Osteoblast (primary cell): ENCODE measurements around the gene SPINT1. TPM values are rescaled to one million over a fixed set of nuclear protein-coding genes. Genes with fewer than 3 reads are reported as not detected.

ENCODE experiments used
- DNase-seq: peaks from one replicate; pipeline ENCODE4 v3.0.0; 2011; ENCODE audit warnings: low spot score, mixed read lengths; ENCODE audit not compliant: insufficient read length; ENCODE audit errors: missing footprints
- H2AFZ ChIP-seq: 2 replicates; pipeline ENCODE4 v1.6.0; 2011; ENCODE audit warnings: mild to moderate bottlenecking, low read length
- H3K27ac ChIP-seq: 2 replicates; pipeline ENCODE4 v1.5.1; 2011; ENCODE audit warnings: mild to moderate bottlenecking, low read depth, low read length, moderate library complexity
- H3K27me3 ChIP-seq: 2 replicates; pipeline ENCODE4 v1.6.0; 2012; ENCODE audit warnings: mild to moderate bottlenecking, control low read depth, inconsistent platforms, low read length, moderate library complexity; ENCODE audit not compliant: insufficient read depth
- H3K36me3 ChIP-seq: 2 replicates; pipeline ENCODE4 v1.5.1; 2011; ENCODE audit warnings: mild to moderate bottlenecking, low read length, control low read depth, moderate library complexity; ENCODE audit not compliant: insufficient read depth
- H3K4me1 ChIP-seq: 2 replicates; pipeline ENCODE4 v1.5.1; 2011; ENCODE audit warnings: mild to moderate bottlenecking, low read length, control low read depth, moderate library complexity; ENCODE audit not compliant: insufficient read depth
- H3K4me2 ChIP-seq: 2 replicates; pipeline ENCODE4 v1.6.0; 2011; ENCODE audit warnings: mild to moderate bottlenecking, low read length; ENCODE audit not compliant: insufficient read depth
- H3K4me3 ChIP-seq: fragments of 200-600 bp; sonication (generic); 3 replicates; pipeline ENCODE4 v1.5.1; 2012; ENCODE audit warnings: mild to moderate bottlenecking, low read length, inconsistent platforms; ENCODE audit not compliant: insufficient read depth
- H3K79me2 ChIP-seq: 2 replicates; pipeline ENCODE4 v1.6.0; 2012; ENCODE audit warnings: mild to moderate bottlenecking, low read length, control low read depth, inconsistent platforms; ENCODE audit not compliant: insufficient read depth
- H3K9me3 ChIP-seq: 2 replicates; pipeline ENCODE4 v1.5.1; 2011; ENCODE audit warnings: low read depth, low read length, control low read depth
- H4K20me1 ChIP-seq: 2 replicates; pipeline ENCODE4 v1.6.0; 2012; ENCODE audit warnings: mild to moderate bottlenecking, low read length, control low read depth; ENCODE audit not compliant: insufficient read depth
- total RNA-seq: library from RNA; depleted of rRNA; stranded (reverse); fragments of >200 nt; gene quantifications from 2 replicates; pipeline ENCODE4 v1.2.3, GENCODE V29; 2012
- TF ChIP-seq, protein P1 (sequence below): IDR thresholded peaks from 2 replicates; pipeline ENCODE4 v1.5.1; 2011; ENCODE audit warnings: mild to moderate bottlenecking, low read depth, low read length, moderate library complexity; ENCODE audit errors: extremely low read depth

Gene SPINT1
- total RNA-seq, 1 donor = 0.72 TPM

DNA sequence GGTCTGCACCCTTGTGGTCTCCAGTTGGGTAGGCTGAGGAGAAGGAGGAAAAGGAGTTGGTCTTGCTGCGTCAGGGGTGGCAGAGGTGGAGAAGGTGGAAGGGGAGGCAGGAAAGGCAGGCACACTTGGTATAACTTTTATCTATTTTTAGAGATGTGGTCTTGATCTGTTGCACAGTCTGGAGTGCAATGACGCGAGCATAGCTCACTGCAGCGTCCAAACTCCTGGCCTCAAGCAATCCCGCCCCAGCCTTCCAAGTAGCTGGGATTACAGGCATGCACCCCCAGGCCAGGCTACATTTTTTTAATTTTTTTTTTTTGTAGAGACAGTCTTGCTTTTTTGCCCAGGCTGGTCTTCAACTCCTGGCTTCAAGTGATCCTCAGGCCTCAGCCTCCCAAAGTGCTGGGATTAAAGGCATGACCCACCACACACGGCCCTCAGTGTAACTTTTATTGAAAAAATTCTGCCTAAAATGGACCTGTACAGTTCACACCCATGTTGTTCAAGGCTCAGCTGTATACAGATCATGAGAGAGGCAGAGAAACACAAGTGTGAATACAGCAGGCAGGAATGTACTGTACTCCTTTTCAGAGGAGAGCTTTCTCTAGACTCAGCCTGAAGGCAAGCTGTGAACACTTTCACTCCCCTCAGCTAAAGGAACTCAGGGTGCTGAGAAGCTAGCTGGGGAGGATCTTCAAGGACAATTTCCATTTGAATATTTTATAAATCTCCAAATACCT, 32.3 kb downstream of the SPINT1 start:
- no peaks in the 10 kb centered on the region for H3K36me3 ChIP-seq
- H3K4me2 ChIP-seq = no peak overlapping the region
- no peak overlapping the region for H3K4me3 ChIP-seq
- TF ChIP-seq, protein P1, sequence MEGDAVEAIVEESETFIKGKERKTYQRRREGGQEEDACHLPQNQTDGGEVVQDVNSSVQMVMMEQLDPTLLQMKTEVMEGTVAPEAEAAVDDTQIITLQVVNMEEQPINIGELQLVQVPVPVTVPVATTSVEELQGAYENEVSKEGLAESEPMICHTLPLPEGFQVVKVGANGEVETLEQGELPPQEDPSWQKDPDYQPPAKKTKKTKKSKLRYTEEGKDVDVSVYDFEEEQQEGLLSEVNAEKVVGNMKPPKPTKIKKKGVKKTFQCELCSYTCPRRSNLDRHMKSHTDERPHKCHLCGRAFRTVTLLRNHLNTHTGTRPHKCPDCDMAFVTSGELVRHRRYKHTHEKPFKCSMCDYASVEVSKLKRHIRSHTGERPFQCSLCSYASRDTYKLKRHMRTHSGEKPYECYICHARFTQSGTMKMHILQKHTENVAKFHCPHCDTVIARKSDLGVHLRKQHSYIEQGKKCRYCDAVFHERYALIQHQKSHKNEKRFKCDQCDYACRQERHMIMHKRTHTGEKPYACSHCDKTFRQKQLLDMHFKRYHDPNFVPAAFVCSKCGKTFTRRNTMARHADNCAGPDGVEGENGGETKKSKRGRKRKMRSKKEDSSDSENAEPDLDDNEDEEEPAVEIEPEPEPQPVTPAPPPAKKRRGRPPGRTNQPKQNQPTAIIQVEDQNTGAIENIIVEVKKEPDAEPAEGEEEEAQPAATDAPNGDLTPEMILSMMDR = no peak
- H3K4me1 ChIP-seq = peaks cover 4% of the 10 kb centered on the region
- DNase-seq = no peak
- no peaks in the 10 kb centered on the region for H3K79me2 ChIP-seq
- peaks cover 26% of the 10 kb centered on the region for H3K27me3 ChIP-seq
- no peaks in the 10 kb centered on the region for H4K20me1 ChIP-seq
- no peaks in the 10 kb centered on the region for H3K9me3 ChIP-seq
- no peak overlapping the region for H2AFZ ChIP-seq
- no peak overlapping the region for H3K27ac ChIP-seq

DNA sequence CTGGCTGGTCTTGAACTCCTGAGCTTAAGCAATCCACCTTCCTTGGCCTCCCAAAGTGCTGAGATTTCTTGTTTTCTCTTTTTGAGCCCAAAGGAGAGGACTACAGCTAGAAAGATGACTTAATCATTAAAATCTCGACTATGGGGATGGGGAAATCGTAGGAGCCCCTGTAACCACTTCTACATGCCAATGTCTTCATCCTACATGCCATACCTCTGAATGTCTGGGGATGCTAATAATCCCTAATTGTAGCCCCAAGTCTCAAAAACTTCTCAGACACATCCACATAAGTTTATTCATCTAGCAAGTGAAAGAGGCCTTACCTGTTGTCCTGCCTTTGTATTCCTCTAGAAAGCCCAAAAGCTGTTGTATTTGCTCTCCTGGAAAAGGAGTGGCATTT, 33.8 kb downstream of the SPINT1 start:
- H3K9me3 ChIP-seq = no peaks in the 10 kb centered on the region
- H3K4me1 ChIP-seq = peaks cover 4% of the 10 kb centered on the region
- no peak for DNase-seq
- TF ChIP-seq, protein P1 = no peak
- no peak overlapping the region for H3K27ac ChIP-seq
- H3K36me3 ChIP-seq = no peaks in the 10 kb centered on the region
- no peak overlapping the region for H3K4me2 ChIP-seq
- H4K20me1 ChIP-seq = no peaks in the 10 kb centered on the region
- H3K27me3 ChIP-seq = peaks cover 15% of the 10 kb centered on the region
- no peak overlapping the region for H3K4me3 ChIP-seq
- no peaks in the 10 kb centered on the region for H3K79me2 ChIP-seq
- H2AFZ ChIP-seq = no peak overlapping the region

- Histone ChIP-seq H3K9me3 (no peaks in the 10 kb centered on the region), H3K4me2 (no peak overlapping the region), H3K4me1 (peaks cover 4% of the 10 kb centered on the region), H3K27me3 (peaks cover 8% of the 10 kb centered on the region), H4K20me1 (no peaks in the 10 kb centered on the region), H3K36me3 (no peaks in the 10 kb centered on the region), H3K27ac (no peak overlapping the region), H3K79me2 (no peaks in the 10 kb centered on the region), H2AFZ (no peak overlapping the region), H3K4me3 (no peak overlapping the region)
- TF ChIP-seq, protein P1 = no peak
- peak; percentile 50 for DNase-seq
These were observed 34.9 kb downstream of the SPINT1 start for GRCh38 chr15:40878785-40879184.

DNA sequence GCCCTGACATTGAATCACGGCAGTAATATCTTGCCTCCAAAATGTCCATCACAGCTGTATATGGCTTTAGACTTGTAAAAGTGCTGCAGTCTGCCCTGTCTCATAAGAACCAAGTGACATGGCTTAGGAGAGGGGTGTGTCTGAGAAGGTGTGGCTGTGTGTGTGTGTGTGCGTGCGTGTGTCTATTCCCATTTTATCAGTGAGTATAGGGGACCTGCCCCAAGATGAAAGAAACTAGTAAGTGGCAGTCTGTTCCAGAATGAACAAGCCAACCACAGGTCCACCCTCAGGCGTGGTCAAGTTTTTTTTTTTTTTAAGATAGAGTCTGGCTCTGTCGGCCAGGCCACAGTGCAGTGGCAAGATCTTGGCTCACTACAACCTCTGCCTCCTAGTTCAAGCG, 35.8 kb downstream of the SPINT1 start:
- DNase-seq = no peak
- no peak overlapping the region for H3K27ac ChIP-seq
- H2AFZ ChIP-seq = no peak overlapping the region
- no peaks in the 10 kb centered on the region for H3K4me1 ChIP-seq
- no peak overlapping the region for H3K4me2 ChIP-seq
- no peaks in the 10 kb centered on the region for H3K9me3 ChIP-seq
- no peaks in the 10 kb centered on the region for H4K20me1 ChIP-seq
- H3K4me3 ChIP-seq = no peak overlapping the region
- no peaks in the 10 kb centered on the region for H3K79me2 ChIP-seq
- H3K36me3 ChIP-seq = no peaks in the 10 kb centered on the region
- TF ChIP-seq, protein P1 = no peak
- peaks cover 2% of the 10 kb centered on the region for H3K27me3 ChIP-seq
